ENCODE data around the gene DCAF12L2. TPM values are rescaled to one million over a fixed set of nuclear protein-coding genes. Genes with fewer than 3 reads are reported as not detected.

The DCAF12L2 gene
- total and polyA plus RNA-seq, 9 donors, result 7.5 to 19.9 (median 15.1) TPM

- WGBS (ENCODE audit: insufficient coverage), result 60% methylated on average over 1 of the region's 2 CpGs
- Histone ChIP-seq H3K4me3 (ENCODE audit: low read length) (no peak overlapping the region), H3K27me3 (ENCODE audit: control insufficient read depth, insufficient read depth, low read length) (no peaks in the 10 kb centered on the region), H3K36me3 (ENCODE audit: control insufficient read depth, insufficient read depth, low read length) (no peaks in the 10 kb centered on the region), H3K27ac (ENCODE audit: low read length) (no peak overlapping the region), H3K9me3 (replicated peaks; ENCODE audit: control insufficient read depth, low read depth, low read length) (peaks cover 9% of the 10 kb centered on the region), H3K4me1 (ENCODE audit: control insufficient read depth, insufficient read depth, low read length) (no peaks in the 10 kb centered on the region)
- DNase-seq, result no peak
Observed at GRCh38 chrX:126141014-126141413, 25.1 kb downstream of the DCAF12L2 start.

GRCh38 chrX:126137899-126138298 is 28.2 kb downstream of the DCAF12L2 start:
- H3K4me3 ChIP-seq (ENCODE audit: low read length), result no peak overlapping the region
- no peaks in the 10 kb centered on the region for H3K27me3 ChIP-seq (ENCODE audit: control insufficient read depth, insufficient read depth, low read length)
- H3K9me3 ChIP-seq (replicated peaks; ENCODE audit: control insufficient read depth, low read depth, low read length), result peaks cover 9% of the 10 kb centered on the region
- no peak overlapping the region for H3K27ac ChIP-seq (ENCODE audit: low read length)
- WGBS (ENCODE audit: insufficient coverage), result no CpG with 5 or more reads among the region's 1 CpG
- no peaks in the 10 kb centered on the region for H3K36me3 ChIP-seq (ENCODE audit: control insufficient read depth, insufficient read depth, low read length)
- no peaks in the 10 kb centered on the region for H3K4me1 ChIP-seq (ENCODE audit: control insufficient read depth, insufficient read depth, low read length)
- no peak for DNase-seq

- DNase-seq, result peak; percentile 66
- H3K27ac ChIP-seq (ENCODE audit: low read length), result no peak overlapping the region
- H3K9me3 ChIP-seq (replicated peaks; ENCODE audit: control insufficient read depth, low read depth, low read length), result no peaks in the 10 kb centered on the region
- H3K4me1 ChIP-seq (ENCODE audit: control insufficient read depth, insufficient read depth, low read length), result peaks cover 3% of the 10 kb centered on the region
- H3K4me3 ChIP-seq (ENCODE audit: low read length), result no peak overlapping the region
- WGBS (ENCODE audit: insufficient coverage), result 0% methylated on average over 1 of the region's 2 CpGs
- H3K36me3 ChIP-seq (ENCODE audit: control insufficient read depth, insufficient read depth, low read length), result no peaks in the 10 kb centered on the region
- no peaks in the 10 kb centered on the region for H3K27me3 ChIP-seq (ENCODE audit: control insufficient read depth, insufficient read depth, low read length)
Observed at GRCh38 chrX:126124721-126125120, 41.4 kb downstream of the DCAF12L2 start.
